HUES48 (cell line): ENCODE results near the gene GPATCH2L.

Source experiments
- H3K27ac ChIP-seq: one replicate; pipeline ENCODE4 v1.7.0; 2013; ENCODE audit warnings: low read depth, low read length, inconsistent platforms
- H3K27me3 ChIP-seq: 2 replicates; pipeline ENCODE4 v1.6.1; 2013; ENCODE audit warnings: mild to moderate bottlenecking, low read length; ENCODE audit not compliant: control insufficient read depth, insufficient read depth
- H3K36me3 ChIP-seq: 2 replicates; pipeline ENCODE4 v1.6.1; 2013; ENCODE audit warnings: low read length; ENCODE audit not compliant: control insufficient read depth, insufficient read depth
- H3K4me1 ChIP-seq: 2 replicates; pipeline ENCODE4 v1.6.1; 2013; ENCODE audit warnings: mild to moderate bottlenecking, low read length; ENCODE audit not compliant: control insufficient read depth, insufficient read depth
- H3K4me3 ChIP-seq: 2 replicates; pipeline ENCODE4 v1.5.1; 2013; ENCODE audit warnings: mild to moderate bottlenecking, low read depth, low read length
- H3K9ac ChIP-seq: 2 replicates; pipeline ENCODE4 v1.6.1; 2013; ENCODE audit warnings: mild to moderate bottlenecking, low read depth, low read length, moderate library complexity
- H3K9me3 ChIP-seq: 2 replicates; pipeline ENCODE4 v1.6.1; 2013; ENCODE audit warnings: low read length; ENCODE audit not compliant: control insufficient read depth, insufficient read depth

Gene GPATCH2L

DNA sequence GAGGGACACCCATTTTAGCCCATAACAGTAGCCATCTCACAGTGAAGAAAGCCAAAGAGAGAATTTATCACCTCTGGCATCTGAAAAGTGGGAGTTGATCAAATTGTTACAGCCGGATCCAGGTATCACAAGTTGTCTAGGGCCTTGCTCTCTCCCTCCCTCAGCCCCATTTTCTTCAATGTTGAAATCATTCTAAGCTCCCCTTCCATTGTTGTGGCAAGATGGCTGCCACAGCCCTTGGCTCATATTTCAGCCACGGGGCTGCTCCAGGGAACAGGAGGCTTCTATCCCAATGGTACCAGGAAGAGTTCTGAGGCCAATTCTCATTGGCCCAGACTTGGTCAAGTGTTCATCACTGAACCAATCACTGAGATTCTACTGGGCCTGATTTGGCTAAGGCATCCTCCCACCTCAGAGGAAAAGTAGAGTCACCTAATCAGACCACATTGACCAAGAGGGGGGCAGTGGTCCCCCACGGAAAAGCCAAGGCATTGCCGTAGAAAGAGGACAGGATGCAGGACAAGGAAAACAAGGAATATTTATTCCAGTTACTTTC, 106.2 kb downstream of the GPATCH2L start:
- Histone ChIP-seq H3K27ac (no peak overlapping the region), H3K4me1 (peaks cover 14% of the 10 kb centered on the region), H3K27me3 (0 out of 2 replicates have a peak, but pooled peaks cover 2% of the 10 kb centered on the region), H3K9ac (no peak overlapping the region), H3K9me3 (no peaks in the 10 kb centered on the region), H3K4me3 (no peak overlapping the region), H3K36me3 (no peaks in the 10 kb centered on the region)

DNA sequence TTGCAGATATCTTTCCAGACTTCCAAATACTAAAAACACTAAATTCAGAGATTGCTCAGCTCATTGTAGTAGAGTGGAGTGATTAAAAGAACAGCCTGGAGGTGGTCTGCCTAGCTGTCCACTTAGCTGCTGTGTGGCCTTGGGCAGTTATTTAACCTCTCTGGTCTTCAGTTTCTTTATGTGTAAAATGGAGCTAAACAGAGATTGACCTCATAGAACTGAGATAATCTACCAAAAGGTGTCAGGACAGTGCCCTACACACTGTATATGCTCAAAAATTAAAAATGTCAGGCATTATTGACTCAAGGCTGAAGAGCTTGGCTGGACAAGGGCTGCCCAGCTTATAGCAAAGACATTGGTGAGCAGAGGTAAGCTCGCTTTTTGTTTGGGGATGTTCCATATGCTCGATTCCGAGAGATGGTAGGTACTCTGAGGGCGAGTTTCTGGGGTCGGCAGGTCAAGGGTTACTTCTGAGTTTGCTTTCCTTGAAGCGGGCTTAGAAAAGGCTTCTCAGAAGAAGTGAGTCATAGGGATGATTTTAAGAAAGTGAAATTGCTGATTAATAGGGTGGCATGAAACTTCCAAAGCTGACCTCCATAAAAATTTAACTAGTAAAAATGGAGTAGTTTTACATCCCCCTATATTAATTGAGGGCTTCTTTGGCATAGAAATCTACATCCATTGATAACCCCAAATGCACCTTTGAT, 107.5 kb downstream of the GPATCH2L start:
- Histone ChIP-seq H3K4me3 (no peak overlapping the region), H3K27ac (no peak overlapping the region), H3K36me3 (no peaks in the 10 kb centered on the region)

GRCh38 chr14:76260749-76261148, 109.0 kb downstream of the GPATCH2L start:
- Histone ChIP-seq H3K9ac (no peak overlapping the region), H3K4me1 (peaks cover 14% of the 10 kb centered on the region), H3K4me3 (no peak overlapping the region)

More for the DNA sequence above, 107.5 kb downstream of the GPATCH2L start:
- Histone ChIP-seq H3K9me3 (no peaks in the 10 kb centered on the region), H3K27me3 (peaks cover 3% of the 10 kb centered on the region; the same call in 1 of the 2 replicates), H3K4me1 (peaks cover 14% of the 10 kb centered on the region), H3K9ac (no peak overlapping the region)

GRCh38 chr14:76261371-76261811, 109.7 kb downstream of the GPATCH2L start:
- Histone ChIP-seq H3K27ac (peak overlapping the region; percentile 64), H3K9me3 (no peaks in the 10 kb centered on the region), H3K27me3 (peaks cover 5% of the 10 kb centered on the region; the same call in 1 of the 2 replicates), H3K4me1 (peaks cover 14% of the 10 kb centered on the region), H3K9ac (no peak overlapping the region), H3K4me3 (no peak overlapping the region; the same call in 1 of the 2 replicates), H3K36me3 (no peaks in the 10 kb centered on the region)

More at GRCh38 chr14:76260749-76261148, 109.0 kb downstream of the GPATCH2L start:
- Histone ChIP-seq H3K27me3 (peaks cover 5% of the 10 kb centered on the region; the same call in 1 of the 2 replicates), H3K27ac (no peak overlapping the region), H3K36me3 (no peaks in the 10 kb centered on the region), H3K9me3 (no peaks in the 10 kb centered on the region)

DNA sequence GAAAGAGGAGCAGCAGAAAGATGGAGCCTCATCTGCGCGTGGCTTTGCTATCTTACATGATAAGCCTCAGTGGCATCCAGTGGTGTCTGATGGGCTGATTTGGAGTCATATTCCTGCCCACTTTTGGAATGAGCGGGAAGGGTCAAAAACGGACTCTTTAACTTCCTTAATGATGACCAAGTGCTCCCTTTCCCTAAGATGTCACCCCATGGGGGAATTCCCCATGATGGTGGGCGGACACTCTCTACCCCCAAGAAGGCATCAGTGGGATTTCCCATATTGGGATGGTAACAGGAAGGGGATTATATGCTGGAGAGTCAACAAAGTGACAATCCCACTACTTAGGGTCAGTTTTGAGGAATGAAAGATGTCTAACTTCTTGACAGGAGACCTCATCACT, 110.9 kb downstream of the GPATCH2L start:
- H3K9ac ChIP-seq = no peak overlapping the region
- H3K36me3 ChIP-seq = no peaks in the 10 kb centered on the region
- no peak overlapping the region for H3K4me3 ChIP-seq
- no peaks in the 10 kb centered on the region for H3K9me3 ChIP-seq
- peaks cover 22% of the 10 kb centered on the region for H3K4me1 ChIP-seq
- H3K27me3 ChIP-seq = peaks cover 5% of the 10 kb centered on the region; the same call in 1 of the 2 replicates
- H3K27ac ChIP-seq = no peak overlapping the region
